ENCODE measurements around the gene GRID1.

GRID1 gene

DNA sequence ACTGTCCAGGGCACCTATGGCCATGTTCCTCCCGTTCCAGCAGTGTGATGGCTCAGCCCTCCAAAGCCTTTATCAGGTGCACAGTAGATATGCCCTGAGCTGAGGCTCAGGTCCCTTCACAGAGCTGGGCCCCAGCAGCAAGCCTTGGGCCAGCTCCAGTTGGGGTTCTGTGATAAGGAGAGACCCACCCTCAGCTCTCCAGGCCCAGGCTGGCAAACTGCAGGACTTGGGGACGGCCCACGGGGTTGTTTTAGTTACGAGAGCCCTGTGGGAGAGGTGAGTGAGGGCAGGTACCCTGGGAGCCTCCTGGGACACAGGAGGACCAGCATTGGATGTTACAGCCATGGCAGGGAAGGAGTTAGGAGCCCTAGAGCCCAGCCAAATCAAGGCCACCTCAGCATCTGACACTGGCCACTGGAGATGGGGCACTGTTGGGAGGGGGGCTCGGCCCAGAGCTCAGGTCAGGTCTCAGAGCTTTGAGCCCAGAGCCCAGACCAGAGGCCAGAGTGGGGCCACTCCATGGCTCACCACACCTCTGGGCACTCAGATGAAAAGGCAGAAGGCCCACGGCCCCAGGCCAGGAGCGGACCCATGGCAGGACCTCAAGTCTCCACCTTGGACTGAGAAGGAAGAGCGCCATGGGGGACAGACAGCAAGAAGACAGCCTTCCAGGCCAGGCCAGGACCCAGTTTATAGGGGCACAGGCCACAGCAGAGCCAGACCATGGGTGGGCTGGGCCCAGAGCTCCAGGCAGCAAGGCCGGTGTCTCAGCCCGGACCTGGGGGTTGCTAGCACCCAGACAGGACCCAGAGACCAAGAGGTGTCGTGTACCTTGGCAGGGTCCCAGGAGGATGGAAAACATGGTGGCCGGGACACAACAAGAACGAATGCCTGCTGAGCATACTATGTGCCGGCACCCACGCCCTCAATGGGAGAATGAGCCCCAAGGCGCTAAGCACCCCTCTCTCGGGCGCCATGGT lies 12.8 kb downstream of the GRID1 start:
- DNase-seq (ENCODE audit: low spot score) = no peak

DNA sequence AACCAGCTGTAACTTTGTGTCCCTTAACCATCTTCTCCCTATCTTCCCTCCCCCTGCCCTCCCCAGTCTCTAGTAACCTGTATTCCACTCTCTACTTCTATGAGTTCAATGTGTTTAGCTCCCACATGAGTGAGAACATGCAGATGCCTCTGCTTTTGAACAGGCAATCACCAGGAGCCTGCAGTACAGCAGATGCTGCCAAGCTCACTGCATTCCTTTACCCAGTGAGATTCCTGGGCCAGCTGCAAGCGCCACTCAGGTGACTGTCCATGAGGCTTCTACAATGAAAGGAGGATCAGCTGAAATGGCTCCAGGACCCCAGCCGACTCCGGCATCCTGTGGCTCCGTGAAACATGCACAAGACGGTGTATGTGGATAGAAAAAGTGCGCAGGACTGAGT lies 15.7 kb downstream of the GRID1 start:
- no peak for DNase-seq (ENCODE audit: low spot score)

DNA sequence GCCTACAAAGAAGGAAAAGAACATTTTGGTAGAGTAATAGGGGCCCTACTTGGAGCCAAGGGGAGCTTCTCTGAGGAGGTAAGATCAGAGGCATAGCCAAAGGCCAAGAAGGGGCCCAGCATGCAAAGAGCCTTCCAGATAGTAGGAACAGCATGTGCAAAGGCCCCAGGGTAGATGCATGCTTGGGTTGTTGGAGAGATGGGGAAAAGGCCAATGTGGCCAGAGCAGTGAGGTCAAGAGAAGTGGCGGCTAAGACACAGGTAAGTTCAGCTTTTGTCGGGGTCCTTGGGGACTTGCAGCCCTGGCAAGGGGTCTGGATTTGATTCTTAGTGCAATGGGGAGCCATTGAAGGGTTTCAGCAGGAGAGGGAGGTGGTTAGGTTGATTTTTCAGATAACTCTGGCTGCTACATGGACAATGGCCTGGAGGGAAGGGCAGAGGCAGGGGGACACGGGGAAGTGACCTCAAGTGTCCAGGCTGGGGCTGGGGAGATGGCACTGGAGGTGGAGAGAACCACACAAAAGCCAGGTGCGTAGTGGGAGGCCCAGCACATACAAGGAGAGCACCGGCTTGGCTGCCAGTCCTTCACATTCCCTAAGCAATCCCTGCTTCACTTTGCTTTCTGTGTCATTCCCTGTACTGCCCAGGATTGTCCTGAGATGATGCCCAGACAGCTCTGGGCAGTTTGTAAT lies 16.5 kb downstream of the GRID1 start:
- DNase-seq (ENCODE audit: low spot score) = no peak

DNA sequence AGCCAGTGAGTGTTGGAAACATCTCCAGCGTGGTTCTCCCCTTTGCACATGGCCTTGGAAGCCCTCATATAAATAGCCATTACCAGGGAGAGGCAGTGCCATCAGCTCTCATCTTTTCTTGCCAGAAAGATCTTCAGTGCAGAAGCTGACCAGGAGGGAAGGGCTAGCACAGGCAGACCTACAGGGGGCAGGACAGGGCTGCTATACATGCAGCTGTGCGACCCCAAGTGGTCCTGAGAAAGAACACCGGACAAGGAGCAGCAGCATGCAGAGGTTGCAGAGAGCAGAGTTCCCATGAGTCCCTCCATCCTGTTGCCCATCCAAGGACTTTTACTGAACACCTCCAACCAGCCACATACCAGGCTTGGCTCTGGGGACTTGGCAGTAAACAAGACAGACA lies 17.1 kb downstream of the GRID1 start:
- no peak for DNase-seq (ENCODE audit: low spot score)

DNA sequence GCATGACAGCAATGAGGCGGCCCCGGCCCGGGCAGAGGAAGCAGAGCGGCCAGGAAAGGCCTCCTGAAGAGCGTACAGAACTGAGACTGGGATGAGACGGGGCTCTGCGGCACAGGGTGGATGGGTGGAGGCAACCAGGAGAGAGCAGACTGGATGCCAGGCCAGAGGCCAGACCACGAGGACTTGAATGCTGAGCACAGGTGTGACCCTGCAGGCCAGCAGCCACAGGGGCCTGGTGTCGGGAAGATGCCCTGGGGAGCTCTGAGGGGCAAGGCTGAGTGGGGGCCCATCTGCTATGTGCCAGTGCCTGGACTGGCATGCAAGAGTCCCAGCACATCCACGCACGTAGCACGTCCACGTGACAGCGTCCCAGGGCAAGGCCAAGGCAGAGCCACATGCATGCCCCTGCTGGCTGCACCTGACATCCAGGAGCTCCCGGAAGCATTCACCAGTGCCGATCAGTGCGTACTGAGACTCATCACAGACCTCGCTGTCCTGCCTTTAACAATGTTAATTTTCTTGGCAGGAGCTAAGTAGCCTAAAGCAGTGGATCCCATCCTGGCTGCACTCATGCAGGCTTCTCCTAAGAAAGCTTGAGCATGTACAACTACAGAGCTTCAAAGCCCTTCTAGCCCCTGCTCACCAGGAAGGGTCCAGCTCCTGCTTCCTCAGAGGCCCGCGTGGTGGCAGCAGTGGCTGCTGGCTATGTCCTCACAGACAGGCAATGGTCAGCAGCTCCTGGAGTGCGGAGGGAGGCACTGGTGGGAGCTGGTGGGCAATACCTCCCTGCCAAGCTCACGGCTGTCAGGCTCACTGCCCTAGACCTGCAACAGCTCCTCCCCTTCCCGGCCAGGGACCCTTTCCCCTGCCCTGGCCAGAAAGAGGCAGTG lies 18.0 kb downstream of the GRID1 start:
- no peak for DNase-seq (ENCODE audit: low spot score)

DNA sequence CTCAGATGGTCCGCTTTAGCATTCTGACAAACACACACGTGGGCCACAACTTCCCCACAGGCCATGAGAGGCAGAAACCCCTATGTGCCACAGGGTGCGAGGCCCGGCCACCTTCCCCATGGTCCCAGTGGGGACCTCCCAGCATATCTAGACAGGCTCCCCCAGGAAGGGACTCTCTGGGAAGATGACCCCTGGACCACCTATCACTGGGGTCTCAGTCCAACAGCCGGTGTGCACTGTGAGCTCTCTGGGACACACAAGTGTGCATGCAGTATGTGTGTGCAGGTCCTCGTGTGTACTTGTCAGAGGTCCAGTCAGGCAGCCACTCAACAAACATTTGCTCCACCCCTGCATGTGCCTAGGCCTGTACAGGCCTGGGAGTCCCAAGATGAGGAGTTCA lies 18.7 kb downstream of the GRID1 start:
- no peak for DNase-seq (ENCODE audit: low spot score)

DNA sequence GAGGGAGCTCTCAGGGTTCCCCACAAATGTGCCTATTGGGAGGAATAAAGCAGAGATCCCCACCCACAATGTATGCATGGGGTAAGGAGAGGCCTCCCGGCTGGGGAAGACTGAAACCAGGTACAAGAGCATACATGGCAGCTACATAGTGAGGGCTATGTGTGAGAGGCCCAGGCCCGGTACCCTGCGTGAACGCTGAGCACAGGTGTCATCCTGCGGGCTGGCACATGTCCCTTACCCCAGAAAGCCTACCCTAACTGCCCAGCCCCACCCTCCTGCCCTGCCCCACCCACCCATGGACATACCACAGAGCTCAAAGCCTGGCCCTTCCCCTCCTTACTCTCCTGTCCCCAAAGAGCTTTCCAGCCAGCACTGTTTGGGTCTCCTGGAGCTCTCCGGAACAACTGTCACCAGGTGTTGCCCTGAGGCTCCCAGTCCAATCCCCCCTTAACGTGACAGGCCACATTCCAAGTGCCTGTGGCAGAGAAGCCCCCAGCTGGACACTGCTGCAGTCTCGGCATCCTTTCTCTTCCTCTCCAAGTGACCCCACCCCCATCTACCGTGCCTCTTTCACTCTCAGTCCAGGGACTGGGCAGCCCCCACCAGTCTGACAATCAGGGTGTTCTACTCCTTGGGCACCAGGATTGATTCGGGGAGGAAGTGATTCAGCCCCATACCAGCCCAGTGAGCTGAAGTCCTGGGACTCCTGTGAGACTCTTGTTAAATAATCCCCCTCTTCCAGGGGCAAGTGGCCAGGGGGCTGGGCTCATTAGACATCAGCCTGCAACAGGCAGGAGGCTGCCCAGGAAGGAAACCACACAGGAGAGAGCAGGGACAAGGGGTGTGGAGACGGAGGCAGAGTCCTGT lies 19.6 kb downstream of the GRID1 start:
- DNase-seq (ENCODE audit: low spot score) = no peak

DNA sequence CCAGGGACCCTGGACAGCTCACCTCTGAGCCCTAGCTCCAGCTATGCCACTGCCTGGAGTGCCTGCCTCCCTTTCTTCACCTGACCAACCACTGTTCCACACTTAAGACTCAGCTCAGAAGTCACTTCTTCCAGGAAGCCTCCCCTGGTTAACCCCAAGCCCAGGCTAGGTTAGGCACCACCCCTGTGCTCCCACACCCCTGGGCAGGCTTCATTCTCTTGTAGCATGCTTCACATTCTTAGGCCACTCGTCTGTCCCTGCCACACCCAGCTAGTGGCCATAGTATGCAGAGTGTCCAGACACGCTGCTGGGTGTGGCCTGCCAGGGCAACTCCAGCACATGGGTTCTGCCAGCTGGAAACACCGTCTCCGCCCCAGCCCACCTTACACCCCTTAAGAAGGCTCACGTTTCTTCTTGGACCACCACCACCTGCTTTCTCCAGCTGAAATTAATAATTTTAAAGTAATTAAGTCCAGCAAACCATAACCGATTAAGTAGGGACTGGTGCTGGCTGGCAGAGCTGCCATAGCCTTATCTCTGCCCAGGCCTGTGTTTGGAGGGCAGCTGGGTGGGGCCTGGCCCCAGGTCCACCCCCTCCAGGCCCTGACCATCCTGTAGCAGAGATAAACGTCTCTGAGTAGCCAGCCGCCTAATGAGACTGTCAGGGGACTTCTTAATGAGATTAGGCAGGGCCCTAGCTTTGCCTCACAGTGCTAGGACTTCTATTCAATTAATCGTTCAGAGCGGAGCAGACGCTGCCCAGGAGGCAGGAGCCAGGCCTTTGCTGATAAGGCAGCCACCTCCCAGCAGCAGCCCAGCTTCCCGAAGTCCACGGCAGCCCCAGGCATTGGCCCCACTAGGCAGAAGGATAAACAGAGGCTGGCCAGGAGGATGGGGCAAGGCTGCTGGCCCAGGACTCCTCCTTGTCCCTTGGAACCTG lies 20.5 kb downstream of the GRID1 start:
- DNase-seq (ENCODE audit: low spot score) = no peak

DNA sequence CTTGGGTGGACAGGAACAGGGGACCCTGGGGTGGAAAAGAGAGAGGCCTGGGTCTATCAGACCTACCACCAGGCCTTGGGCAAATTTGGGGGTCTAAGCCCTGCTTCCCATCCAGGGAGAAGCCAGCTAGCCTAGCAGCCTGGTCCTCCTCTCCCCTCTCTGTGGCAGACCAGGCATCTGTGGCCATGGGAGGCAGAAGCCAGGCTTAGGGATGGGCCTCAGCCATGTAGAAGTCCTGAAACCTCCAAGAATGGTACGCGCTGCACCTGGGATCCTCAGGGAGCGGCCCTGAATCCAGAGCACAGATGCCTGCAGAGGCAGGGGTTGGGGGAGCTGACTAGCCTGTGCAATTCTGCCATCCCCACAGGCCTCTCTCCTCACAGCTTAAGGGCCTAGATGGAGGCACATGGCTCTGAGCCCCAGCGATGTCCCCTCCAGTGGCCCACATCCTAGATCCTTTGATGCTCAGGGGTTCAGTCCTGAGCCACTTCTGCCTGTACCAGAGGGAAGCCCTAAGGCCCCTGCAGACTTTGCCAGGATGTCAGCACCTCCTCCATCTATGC lies 21.2 kb downstream of the GRID1 start:
- peak; percentile 57 for DNase-seq (ENCODE audit: low spot score)

DNA sequence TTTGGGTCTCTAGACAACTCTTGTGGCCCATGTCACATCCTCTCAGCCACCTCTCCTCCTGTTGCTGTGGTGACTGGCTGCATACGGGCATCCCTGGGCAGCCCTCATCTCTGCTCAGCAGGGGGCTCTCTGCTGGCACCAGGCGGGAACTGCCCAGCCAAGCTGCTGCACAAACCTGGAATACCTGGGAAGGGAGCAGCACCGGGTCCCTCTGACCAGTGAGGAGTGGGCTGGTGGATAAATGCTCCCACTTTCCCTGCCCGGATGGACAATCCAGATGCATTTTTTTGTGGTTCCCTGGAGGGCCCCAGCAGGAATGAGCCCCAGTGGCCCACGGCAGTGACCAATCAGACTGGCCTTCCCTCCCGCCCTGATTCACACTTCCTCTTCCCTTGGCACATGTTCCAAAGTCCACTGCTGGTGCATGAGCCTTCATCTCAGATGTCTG lies 21.9 kb downstream of the GRID1 start:
- DNase-seq (ENCODE audit: low spot score) = peak; percentile 33

DNA sequence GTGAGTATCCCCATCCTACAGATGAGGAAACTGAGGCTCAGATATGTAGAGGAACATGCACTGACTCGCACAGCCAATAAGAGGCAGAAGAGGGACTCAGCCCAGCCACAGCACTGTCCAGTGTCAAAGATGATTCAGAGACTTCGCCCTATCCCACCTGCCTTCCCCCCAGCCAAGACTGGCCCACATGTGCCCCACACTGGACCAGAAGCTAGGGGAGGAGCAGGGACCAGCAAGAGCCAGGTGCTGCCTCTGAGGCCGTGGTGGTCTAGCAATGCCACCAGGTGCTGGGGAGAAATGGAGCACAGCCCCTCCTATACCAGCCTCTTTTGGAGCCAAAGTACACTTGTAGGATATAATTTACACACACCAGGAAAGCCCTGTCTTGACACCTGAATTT lies 22.3 kb downstream of the GRID1 start:
- peak; percentile 53 for DNase-seq (ENCODE audit: low spot score)

DNA sequence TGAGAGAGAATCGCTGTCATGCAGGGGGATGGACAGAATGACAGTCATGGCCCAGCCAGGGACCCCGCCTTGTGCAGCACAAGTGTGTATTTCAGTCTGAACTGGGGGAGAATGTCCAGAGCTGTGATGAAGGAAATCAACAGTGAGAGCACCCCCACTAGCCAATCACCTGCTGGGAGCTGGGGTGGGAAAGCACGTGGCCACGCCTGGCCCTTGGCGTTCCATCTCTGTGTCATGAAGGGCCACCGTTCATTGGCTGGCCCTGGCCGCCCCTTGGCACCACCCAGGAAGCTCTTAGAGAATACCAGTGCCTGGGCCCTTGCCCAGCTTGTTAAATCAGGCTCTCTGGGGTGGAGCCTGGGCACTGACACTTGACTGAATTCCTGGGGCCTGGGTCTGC lies 22.8 kb downstream of the GRID1 start:
- no peak for DNase-seq (ENCODE audit: low spot score)

DNA sequence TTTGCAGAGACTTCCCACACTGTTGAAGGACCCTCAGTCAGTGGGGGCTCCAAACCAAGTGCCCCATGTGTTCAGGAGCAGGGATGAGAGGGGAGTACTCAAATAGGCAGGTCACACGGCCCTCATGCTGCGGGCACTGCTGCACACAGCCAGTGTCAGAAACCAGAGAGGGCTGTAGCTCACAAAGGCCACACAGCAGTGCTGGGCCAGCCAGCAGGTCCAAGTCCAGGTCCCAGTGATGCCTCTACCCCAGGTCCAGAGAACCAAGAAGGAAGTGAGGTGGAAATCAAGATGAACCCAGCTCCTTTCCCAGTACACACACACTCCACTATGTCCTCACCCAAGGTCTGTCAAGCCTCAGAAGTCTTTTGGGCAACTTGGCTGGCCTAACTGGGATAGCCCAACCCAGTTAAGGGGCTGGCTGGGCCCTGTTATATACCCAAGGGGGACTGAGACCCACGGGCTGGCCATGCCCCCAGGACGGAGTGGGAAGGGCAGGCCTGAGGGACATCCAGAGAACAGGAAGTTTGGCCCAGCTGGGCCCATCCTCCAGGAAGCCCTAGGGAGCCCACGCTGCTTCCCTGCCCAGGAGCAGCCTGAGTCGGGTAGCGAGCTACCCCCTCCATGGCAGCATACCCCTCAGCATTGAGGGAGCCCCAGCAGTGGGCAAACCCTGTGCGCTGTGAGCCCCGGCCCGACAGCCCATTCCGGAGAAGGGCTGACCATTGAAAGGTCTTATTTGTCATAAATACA lies 24.3 kb downstream of the GRID1 start:
- DNase-seq (ENCODE audit: low spot score) = peak; percentile 53

DNA sequence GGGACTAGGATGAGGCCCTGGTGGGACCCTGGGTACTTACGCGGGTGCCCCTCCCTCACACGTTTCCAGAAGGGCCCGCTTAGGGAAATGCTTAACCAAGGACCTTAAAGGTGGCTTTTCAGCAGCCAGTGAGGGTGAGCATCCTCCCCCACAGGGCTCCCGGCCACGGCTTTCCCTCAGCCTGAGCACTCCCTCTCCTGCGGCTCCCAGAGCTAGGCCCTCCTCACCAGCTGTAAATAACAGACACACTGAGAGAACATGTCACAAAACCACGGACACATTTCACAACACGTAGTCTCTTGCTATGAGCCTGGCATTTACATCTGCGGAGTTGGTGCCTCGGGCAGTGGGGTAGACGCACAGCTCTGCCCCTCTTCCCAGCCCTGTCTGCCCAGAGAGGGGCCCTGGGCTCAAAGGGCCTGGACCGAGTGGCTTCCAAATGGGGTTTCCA lies 25.2 kb downstream of the GRID1 start:
- no peak for DNase-seq (ENCODE audit: low spot score)

DNA sequence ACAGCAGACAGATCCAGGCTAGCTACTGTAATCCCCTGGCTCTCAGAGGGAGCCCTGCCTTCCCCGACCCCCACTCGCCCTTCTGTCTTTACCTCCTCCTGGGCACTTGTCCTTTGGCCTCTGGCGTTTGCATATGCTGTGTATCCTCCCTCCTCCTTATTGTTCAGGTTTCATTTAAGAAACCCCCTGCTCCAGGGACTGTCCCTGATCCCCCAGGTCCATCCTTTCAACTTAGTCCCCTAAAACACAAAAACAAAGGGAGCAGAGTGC lies 25.7 kb downstream of the GRID1 start:
- no peak for DNase-seq (ENCODE audit: low spot score)

DNA sequence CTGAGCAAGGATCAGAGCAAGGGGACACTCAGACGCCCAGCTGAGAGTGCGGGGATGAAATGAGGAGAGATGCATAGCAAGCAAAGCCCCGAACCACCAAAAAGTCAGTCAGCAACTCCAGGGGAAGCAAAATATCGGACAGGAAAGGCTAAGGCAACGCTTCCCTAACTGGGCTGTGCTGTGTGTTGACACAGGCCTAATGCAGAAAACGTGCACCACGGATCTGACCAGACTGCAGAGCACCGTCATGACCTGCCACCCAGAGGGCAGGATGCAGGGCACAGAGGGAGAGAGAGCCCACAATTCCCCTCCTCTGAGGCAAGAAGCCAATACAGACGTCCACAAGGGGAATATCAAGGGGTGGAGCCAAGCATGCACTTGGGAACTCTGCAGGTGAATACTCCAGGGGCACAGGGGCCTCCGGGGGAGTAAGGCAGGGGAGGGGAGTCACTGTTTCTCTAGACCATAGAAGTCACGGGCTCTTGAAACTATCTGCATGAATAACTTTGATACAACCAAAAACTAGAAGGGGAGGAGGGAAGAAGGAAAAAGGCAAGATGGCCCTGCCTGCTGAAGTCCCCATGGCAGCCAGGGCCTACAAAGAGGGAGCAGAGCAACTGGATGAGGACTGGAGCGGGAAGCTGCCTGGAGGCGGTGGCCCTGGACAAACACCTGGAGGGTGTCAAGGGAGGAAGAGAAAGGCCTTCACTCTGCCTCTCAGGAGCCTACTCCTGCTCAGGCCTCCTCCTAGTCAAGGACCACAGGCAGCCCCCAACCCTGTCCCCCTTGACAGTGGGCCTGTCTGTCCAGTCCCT lies 26.2 kb downstream of the GRID1 start:
- DNase-seq (ENCODE audit: low spot score) = no peak

DNA sequence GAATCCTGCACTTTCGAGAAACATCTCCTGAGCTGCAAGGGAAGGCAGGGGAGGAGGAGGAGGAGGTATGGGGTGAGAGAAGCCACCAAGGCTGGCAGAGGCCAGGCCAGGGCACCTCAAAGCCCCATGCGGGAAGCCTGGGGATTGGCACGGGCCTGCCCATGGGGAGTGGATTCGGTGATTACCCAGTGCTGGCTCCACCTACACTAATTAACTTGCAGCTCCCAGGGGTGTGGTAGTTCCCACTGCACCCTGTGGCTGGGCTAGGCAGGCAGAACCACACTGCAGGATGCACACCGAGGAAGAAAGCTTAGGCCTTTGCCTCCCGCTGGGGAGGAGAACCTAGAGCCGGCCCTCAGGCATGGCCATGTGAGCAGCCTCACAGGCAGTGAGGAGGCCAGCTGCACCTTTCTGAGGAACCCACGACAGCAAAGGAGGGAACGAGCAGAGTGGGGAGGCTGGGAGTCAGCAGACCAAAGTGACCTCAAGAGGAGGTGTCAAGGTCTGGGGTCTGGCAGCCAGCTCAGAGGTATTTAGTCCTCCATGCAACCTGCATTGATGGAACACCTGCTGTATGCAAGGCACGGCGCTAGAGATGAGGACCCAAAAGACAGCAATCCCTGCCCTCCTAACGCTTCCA lies 27.2 kb downstream of the GRID1 start:
- no peak for DNase-seq (ENCODE audit: low spot score)

DNA sequence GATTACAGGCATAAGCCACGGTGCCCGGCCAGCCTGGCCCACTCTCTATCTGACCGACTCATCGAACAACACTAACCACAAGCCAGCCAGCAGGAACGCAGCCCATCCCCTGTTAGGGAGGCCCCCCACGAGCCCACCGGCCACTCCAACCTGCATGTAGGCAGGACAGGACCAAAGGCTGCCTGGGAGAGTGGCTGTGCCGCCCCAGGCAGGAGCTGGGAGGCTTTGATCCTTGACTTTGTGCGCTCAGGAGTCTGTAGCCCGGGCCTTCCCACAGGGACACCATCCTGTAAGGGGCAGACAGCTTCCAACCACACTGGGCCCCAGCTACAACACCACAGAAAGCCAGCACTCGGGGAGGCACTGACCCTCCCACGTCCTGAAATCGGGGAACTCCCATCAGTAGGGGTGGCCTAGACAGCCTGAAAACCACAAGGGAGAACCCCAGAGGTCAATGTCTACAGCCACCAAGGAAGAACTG lies 29.4 kb downstream of the GRID1 start:
- DNase-seq (ENCODE audit: low spot score) = no peak
